HEK293T (cell line): ENCODE results near the gene MFRP.

ENCODE experiments used
- CTCF ChIA-PET: fragments of 350-600 bp; formaldehyde crosslinking; extraction: SDS; loops from one replicate; lab custom pipeline; 2021; ENCODE audit warnings: antibody characterized with exemption, inconsistent platforms; lab: Yijun Ruan, JAX
- POLR2A ChIA-PET: fragments of 350-600 bp; formaldehyde crosslinking; extraction: SDS; loops from one replicate; lab custom pipeline; 2020; ENCODE audit warnings: antibody characterized with exemption, inconsistent platforms; lab: Yijun Ruan, JAX
- DNase-seq: peaks from one replicate; pipeline ENCODE4 v3.0.0; 2012; ENCODE audit warnings: mixed read lengths; ENCODE audit errors: extremely low spot score
- ARNT ChIP-seq: fragments of 450-650 bp; IDR thresholded peaks from 2 replicates; pipeline ENCODE4 v1.6.1; 2017; ENCODE audit warnings: mild to moderate bottlenecking
- BHLHE40 ChIP-seq: fragments of 450-650 bp; IDR thresholded peaks from 2 replicates; pipeline ENCODE4 v1.6.1; 2016; ENCODE audit warnings: mild to moderate bottlenecking, moderate library complexity, borderline replicate concordance
- CTBP1 ChIP-seq: fragments of 450-650 bp; IDR thresholded peaks from 2 replicates; pipeline ENCODE4 v1.6.1; 2016; ENCODE audit warnings: borderline replicate concordance
- ELF4 ChIP-seq: fragments of 450-650 bp; IDR thresholded peaks from 2 replicates; pipeline ENCODE4 v1.6.1; 2017; ENCODE audit warnings: antibody characterized with exemption
- FOXA1 ChIP-seq: fragments of 450-650 bp; IDR thresholded peaks from 2 replicates; pipeline ENCODE4 v1.6.1; 2016; ENCODE audit warnings: mild to moderate bottlenecking
- FOXK2 ChIP-seq: fragments of 450-650 bp; IDR thresholded peaks from 2 replicates; pipeline ENCODE4 v1.6.1; 2016; ENCODE audit warnings: mild to moderate bottlenecking
- FOXM1 ChIP-seq: fragments of 450-650 bp; IDR thresholded peaks from 2 replicates; pipeline ENCODE4 v1.6.1; 2017; ENCODE audit warnings: mild to moderate bottlenecking, borderline replicate concordance
- HDGF ChIP-seq: fragments of 450-650 bp; IDR thresholded peaks from 2 replicates; pipeline ENCODE4 v1.6.1; 2017; ENCODE audit warnings: antibody characterized with exemption, borderline replicate concordance
- L3MBTL2 ChIP-seq: fragments of 450-650 bp; conservative IDR thresholded peaks from 2 replicates; pipeline ENCODE4 v1.6.1; 2016; ENCODE audit warnings: mild to moderate bottlenecking
- LEF1 ChIP-seq: fragments of 450-650 bp; IDR thresholded peaks from 2 replicates; pipeline ENCODE4 v1.6.1; 2017; ENCODE audit warnings: mild to moderate bottlenecking, borderline replicate concordance
- NFRKB ChIP-seq: fragments of 450-650 bp; IDR thresholded peaks from 2 replicates; pipeline ENCODE4 v1.6.1; 2016; ENCODE audit warnings: mild to moderate bottlenecking, moderate library complexity
- SP1 ChIP-seq: fragments of 450-650 bp; IDR thresholded peaks from 2 replicates; pipeline ENCODE4 v1.6.1; 2017
- SUZ12 ChIP-seq: fragments of 450-650 bp; IDR thresholded peaks from 2 replicates; pipeline ENCODE4 v1.6.1; 2016; ENCODE audit warnings: mild to moderate bottlenecking
- TARDBP ChIP-seq: fragments of 450-650 bp; IDR thresholded peaks from 2 replicates; pipeline ENCODE4 v1.6.1; 2016
- ZNF384 ChIP-seq: fragments of 450-650 bp; IDR thresholded peaks from 2 replicates; pipeline ENCODE4 v1.6.1; 2016
- TF ChIP-seq, protein P1 (sequence below): fragments of 450-650 bp; IDR thresholded peaks from 2 replicates; pipeline ENCODE4 v1.6.1; 2016

The MFRP gene

DNA sequence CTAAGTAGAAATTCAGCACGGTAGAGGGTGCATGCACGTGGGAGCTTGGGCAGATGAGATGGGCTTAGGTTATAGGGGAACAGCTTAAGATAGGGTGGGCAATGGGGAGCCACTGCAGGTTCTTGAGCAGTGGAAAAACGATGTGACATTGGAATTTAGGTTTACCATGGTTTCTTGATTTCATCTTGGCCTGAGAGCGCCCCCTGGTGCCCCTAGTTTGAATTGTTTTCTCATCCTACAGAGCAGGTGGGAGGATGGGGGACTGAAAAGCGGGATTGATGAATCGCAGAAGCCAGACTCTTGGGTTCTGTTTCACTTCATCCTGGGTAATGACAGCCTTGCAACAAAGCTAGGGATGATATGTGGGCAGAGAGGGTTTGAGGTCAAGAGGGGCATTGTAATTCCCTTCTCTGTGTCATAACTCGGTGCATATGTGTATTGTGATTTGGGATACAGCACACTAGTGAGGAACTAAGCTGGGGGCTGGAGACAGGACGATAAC, 22.9 kb downstream of the MFRP start:
- TF ChIP-seq FOXM1 (peak; percentile 67; the same call in 1 of the 2 replicates), L3MBTL2 (no peak), ZNF384 (no peak), CTBP1 (0 out of 2 replicates have a peak, but pooled peaks have one; percentile 24), BHLHE40 (no peak), LEF1 (no peak), SUZ12 (no peak), ARNT (no peak), SP1 (no peak), NFRKB (no peak)
- DNase-seq: peak; percentile 71
- ChIA-PET POLR2A (interaction anchor here (1.3 to 2.4 kb wide), 3 partner anchors 10 to 51 kb away, joined by 5 to 16 read pairs (median 6); partner anchors contain the start of gene RNF26), CTCF (interaction anchor here (0.6 to 4.3 kb wide), 21 partner anchors 9 to 751 kb away, joined by 3 to 57 read pairs (median 3); partner anchors contain the start of genes C1QTNF5, C2CD2L and RNF26)

DNA sequence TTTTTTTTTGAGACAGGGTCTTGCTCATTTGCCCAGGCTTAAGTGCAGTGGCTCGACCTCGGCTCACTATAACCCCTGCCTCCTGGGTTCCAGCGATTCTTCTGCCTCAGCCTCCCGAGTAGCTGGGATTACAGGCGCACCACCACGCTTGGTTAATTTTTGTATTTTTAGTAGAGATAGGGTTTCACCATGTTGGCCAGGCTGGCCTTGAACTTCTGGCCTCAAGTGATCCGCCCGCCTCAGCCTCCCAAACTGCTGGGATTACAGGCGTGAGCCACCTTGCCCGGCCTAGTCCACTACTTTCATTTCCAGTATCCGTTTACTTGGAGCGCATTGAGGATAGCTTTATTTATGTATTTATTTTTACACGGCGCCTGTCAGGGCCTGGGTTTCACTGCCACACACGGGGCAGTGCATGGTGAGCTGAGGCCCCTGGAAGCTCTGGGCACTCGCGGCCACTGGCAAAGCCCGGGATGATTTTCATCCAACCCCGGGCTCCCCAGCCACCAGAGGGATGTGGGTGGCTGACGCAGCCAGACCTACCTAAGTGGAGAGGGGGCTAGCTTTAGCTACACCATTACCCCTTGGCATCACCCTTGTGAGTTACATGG, 23.5 kb downstream of the MFRP start:
- CTCF ChIA-PET: interaction anchor here (0.6 to 4.3 kb wide), 12 partner anchors 9 to 752 kb away, joined by 3 to 57 read pairs (median 3); partner anchors contain the start of genes C1QTNF5 and RNF26
- POLR2A ChIA-PET: interaction anchor here (1.4 to 2.4 kb wide), 3 partner anchors 11 to 256 kb away, joined by 4 to 16 read pairs (median 6); partner anchors contain the start of genes RNF26 and VPS11
- no peak for DNase-seq
- TF ChIP-seq SUZ12 (no peak), HDGF (no peak), NFRKB (no peak), ARNT (no peak), CTBP1 (no peak), ZNF384 (no peak), ELF4 (no peak), SP1 (no peak), L3MBTL2 (no peak), TARDBP (no peak), FOXA1 (no peak), BHLHE40 (no peak), LEF1 (no peak), FOXM1 (no peak), FOXK2 (no peak)
- TF ChIP-seq, protein P1, sequence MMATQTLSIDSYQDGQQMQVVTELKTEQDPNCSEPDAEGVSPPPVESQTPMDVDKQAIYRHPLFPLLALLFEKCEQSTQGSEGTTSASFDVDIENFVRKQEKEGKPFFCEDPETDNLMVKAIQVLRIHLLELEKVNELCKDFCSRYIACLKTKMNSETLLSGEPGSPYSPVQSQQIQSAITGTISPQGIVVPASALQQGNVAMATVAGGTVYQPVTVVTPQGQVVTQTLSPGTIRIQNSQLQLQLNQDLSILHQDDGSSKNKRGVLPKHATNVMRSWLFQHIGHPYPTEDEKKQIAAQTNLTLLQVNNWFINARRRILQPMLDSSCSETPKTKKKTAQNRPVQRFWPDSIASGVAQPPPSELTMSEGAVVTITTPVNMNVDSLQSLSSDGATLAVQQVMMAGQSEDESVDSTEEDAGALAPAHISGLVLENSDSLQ: no peak

DNA sequence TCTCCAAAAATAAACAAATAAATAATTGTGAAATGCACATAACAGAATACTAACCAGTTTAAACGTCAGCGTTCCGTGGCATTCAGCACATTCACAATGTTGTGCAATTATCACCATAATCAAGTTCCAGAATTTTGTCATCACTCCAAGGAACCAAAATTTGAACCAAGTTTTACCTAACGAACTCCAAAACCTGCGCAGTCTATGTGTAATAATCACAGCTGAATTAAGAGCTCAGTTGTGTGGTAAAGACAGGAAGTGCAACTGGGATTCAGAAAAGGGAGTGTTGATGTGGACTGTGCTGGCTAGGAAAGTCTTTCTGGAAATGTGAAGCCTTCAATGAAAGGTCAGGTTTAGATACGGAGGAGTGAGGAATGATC, 24.2 kb downstream of the MFRP start:
- DNase-seq: no peak
- ChIA-PET CTCF (interaction anchor here (0.6 to 4.3 kb wide), 6 partner anchors 9 to 113 kb away, joined by 3 to 57 read pairs (median 4); partner anchors contain the start of gene RNF26), POLR2A (interaction anchor here (1.4 to 2.1 kb wide), 4 partner anchors 12 to 255 kb away, joined by 4 to 16 read pairs (median 9); partner anchors contain the start of genes RNF26 and VPS11)
- TF ChIP-seq L3MBTL2 (no peak), ARNT (no peak), ZNF384 (no peak), SP1 (no peak), FOXK2 (no peak), FOXA1 (no peak), ELF4 (no peak), FOXM1 (no peak), TARDBP (no peak), LEF1 (no peak), CTBP1 (no peak)
- TF ChIP-seq, protein P1: no peak

DNA sequence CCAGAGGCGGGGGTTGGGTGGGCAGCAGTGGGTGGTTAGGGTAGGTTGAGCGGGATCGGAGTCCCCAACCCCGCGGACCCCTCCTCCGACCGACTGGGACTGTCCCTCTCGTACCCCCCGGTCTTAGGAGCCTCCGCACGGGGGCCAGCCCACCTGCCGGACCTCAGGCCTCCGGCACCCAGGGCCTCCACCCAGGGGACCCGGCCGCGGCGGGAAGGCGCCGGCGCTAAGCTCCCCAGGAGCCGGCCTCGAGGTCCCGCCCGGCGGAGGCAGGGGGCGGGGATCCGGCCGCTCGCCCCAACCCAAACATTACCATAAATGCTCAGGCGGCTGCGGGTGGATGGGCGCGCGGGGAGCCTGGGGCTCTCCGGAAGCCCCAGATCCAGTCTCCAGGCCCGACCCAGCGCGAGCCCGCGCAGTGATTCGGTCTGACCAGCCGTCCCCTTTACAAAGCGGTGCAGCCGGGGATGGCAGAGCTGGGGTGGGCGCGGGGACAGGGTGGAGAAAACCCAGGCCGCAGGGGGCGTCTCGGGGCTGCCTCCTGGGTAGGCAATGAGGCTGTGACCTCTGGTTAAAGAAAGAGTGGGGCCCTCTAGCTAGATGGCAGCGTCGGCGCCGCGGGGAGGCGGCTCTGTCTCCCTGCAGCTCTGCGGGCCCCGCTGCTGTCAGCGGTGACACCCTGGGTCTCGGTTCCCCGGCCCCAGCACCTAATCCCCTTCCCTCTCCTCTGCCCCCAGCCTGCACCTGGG, 25.6 kb downstream of the MFRP start:
- TF ChIP-seq HDGF: 0 out of 2 replicates have a peak, but pooled peaks have one; percentile 88
- TF ChIP-seq ZNF384: no peak
- TF ChIP-seq LEF1: no peak
- ChIA-PET POLR2A (interaction anchor here (0.6 to 2.1 kb wide), 5 partner anchors 13 to 226 kb away, joined by 3 to 11 read pairs (median 3); partner anchors contain the start of genes C1QTNF5 and RNF26), CTCF (interaction anchor here (0.5 to 4.3 kb wide), 6 partner anchors 13 to 235 kb away, joined by 3 to 57 read pairs (median 4); no protein-coding TSS in a partner anchor)
- DNase-seq: peak; percentile 35

DNA sequence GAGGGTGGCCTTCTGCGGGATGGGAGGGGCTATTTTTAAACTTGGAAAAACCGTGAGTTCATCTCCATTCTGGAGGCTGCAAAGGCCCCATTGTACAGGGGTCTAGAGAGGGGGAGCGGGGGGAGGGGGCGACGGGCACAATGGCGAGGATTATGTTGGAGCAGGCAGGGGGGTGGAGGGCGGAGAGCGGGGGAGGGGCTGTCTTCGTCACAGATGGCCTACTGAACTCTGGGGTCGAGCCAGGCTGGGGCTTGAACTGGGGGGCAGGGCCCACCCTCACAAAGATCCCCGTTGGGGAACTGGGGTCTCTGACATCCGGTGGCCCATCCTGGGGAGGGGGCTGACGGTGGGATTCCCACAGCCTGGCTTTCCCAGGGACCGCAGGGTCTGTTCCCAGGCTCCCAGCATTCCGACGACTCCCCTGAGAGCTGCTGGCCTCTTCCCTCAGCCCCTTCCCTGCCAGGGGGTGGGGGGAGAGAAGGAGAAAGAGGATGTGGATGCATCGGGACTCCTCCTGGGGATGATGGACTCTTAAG, 26.2 kb downstream of the MFRP start:
- POLR2A ChIA-PET: interaction anchor here (0.6 to 2.1 kb wide), 5 partner anchors 14 to 225 kb away, joined by 3 to 11 read pairs (median 3); partner anchors contain the start of gene RNF26
- DNase-seq: no peak

More for the DNA sequence above, 26.2 kb downstream of the MFRP start:
- CTCF ChIA-PET: interaction anchor here (4.3 kb wide), 1 partner anchor 18 kb away, joined by 57 read pairs; no protein-coding TSS in a partner anchor
- TF ChIP-seq, protein P1: no peak
- TF ChIP-seq BHLHE40: no peak
- no peak for TF ChIP-seq SUZ12
